ENCODE measurements around the gene MBNL2.

MBNL2 gene

GRCh38 chr13:97268772-97269171 lies 46.6 kb downstream of the MBNL2 start:
- no peak overlapping the region for H3K27ac ChIP-seq (replicated peaks)
- no peak for TF ChIP-seq SPI1 (IDR thresholded peaks at IDR 0.05; ENCODE audit: borderline replicate concordance, low read depth)
- TF ChIP-seq GABPA (IDR thresholded peaks at IDR 0.05; ENCODE audit: low read depth) = no peak
- TF ChIP-seq POLR2AphosphoS5 (IDR thresholded peaks at IDR 0.05; ENCODE audit: low read depth) = no peak
- no peak for TF ChIP-seq CTCF (IDR thresholded peaks at IDR 0.05; ENCODE audit: insufficient read depth, low read length)
- no peak for TF ChIP-seq REST (IDR thresholded peaks at IDR 0.05; ENCODE audit: insufficient replicate concordance, low read depth)

GRCh38 chr13:97269603-97270002 lies 47.5 kb downstream of the MBNL2 start:
- TF ChIP-seq REST (IDR thresholded peaks at IDR 0.05; ENCODE audit: insufficient replicate concordance, low read depth) (no peak), CTCF (IDR thresholded peaks at IDR 0.05; ENCODE audit: insufficient read depth, low read length) (no peak), SPI1 (IDR thresholded peaks at IDR 0.05; ENCODE audit: borderline replicate concordance, low read depth) (no peak), POLR2AphosphoS5 (IDR thresholded peaks at IDR 0.05; ENCODE audit: low read depth) (no peak), GABPA (IDR thresholded peaks at IDR 0.05; ENCODE audit: low read depth) (no peak)
- no peak for DNase-seq (ENCODE audit: low read depth in 1 of 2, low spot score in 1 of 2)
- Histone ChIP-seq H3K27me3 (ENCODE audit: insufficient read depth, poor library complexity, severe bottlenecking) (no peaks in the 10 kb centered on the region), H3K4me3 (replicated peaks; ENCODE audit: insufficient read depth, low read length) (no peak overlapping the region), H3K27ac (replicated peaks) (no peak overlapping the region)

More at GRCh38 chr13:97268772-97269171, 46.6 kb downstream of the MBNL2 start:
- Histone ChIP-seq H3K4me3 (replicated peaks; ENCODE audit: insufficient read depth, low read length) (no peak overlapping the region), H3K27me3 (ENCODE audit: insufficient read depth, poor library complexity, severe bottlenecking) (no peaks in the 10 kb centered on the region)
- DNase-seq (ENCODE audit: low read depth in 1 of 2, low spot score in 1 of 2) = no peak

- Histone ChIP-seq H3K4me3 (replicated peaks; ENCODE audit: insufficient read depth, low read length) (no peak overlapping the region), H3K27ac (replicated peaks) (no peak overlapping the region), H3K27me3 (ENCODE audit: insufficient read depth, poor library complexity, severe bottlenecking) (no peaks in the 10 kb centered on the region)
- TF ChIP-seq POLR2AphosphoS5 (IDR thresholded peaks at IDR 0.05; ENCODE audit: low read depth) (no peak), SPI1 (IDR thresholded peaks at IDR 0.05; ENCODE audit: borderline replicate concordance, low read depth) (no peak), REST (IDR thresholded peaks at IDR 0.05; ENCODE audit: insufficient replicate concordance, low read depth) (no peak), CTCF (IDR thresholded peaks at IDR 0.05; ENCODE audit: insufficient read depth, low read length) (no peak), GABPA (IDR thresholded peaks at IDR 0.05; ENCODE audit: low read depth) (no peak)
- no peak for DNase-seq (ENCODE audit: low read depth in 1 of 2, low spot score in 1 of 2)
Measured at GRCh38 chr13:97272526-97272925, 50.4 kb downstream of the MBNL2 start.

Measured in HL-60 (cell line).